WTC11 (cell line): Measurements from ENCODE around the gene EIF2D. TPM values are rescaled to one million over a fixed set of nuclear protein-coding genes. Genes with fewer than 3 reads are reported as not detected.

Experiments used
- ATAC-seq: fragments of 200-7000 bp; cut with Tn5 transposase; 2 replicates; pipeline ENCODE4 v1.10.0; 2021; ENCODE audit warnings: mild to moderate bottlenecking, moderate library complexity
- CTCF ChIA-PET: fragments of 300-600 bp; sonication (Branson Sonifier 250); formaldehyde crosslinking; loops from one replicate; lab custom pipeline; 2021; ENCODE audit warnings: antibody characterized with exemption; lab: Charles Lee
- POLR2A ChIA-PET: fragments of 350-600 bp; sonication (Branson Sonifier 250); formaldehyde crosslinking; loops from one replicate; lab custom pipeline; 2021; ENCODE audit warnings: antibody characterized with exemption; lab: Charles Lee
- DNase-seq: peaks from one replicate; pipeline ENCODE4 v3.0.0; 2021; ENCODE audit warnings: low spot score
- H3K27ac Mint-ChIP-seq: 2 replicates; pipeline ENCODE4 v1.8.0; 2021; ENCODE audit warnings: mixed read lengths
- H3K27me3 Mint-ChIP-seq: 2 replicates; pipeline ENCODE4 v1.8.0; 2021; ENCODE audit warnings: low read depth, mild to moderate bottlenecking, moderate library complexity, mixed read lengths
- H3K36me3 Mint-ChIP-seq: 2 replicates; pipeline ENCODE4 v1.8.0; 2021; ENCODE audit warnings: mixed read lengths
- H3K4me1 Mint-ChIP-seq: 2 replicates; pipeline ENCODE4 v1.8.0; 2022; ENCODE audit warnings: mixed read lengths
- H3K4me3 Mint-ChIP-seq: 2 replicates; pipeline ENCODE4 v1.8.0; 2021; ENCODE audit warnings: mild to moderate bottlenecking, moderate library complexity, mixed read lengths
- H3K9me3 Mint-ChIP-seq: 2 replicates; pipeline ENCODE4 v1.8.0; 2021; ENCODE audit warnings: mixed read lengths
- ATF1 ChIP-seq: sonication (generic); formaldehyde crosslinking; IDR thresholded peaks from 2 replicates; pipeline ENCODE4 v1.8.1; 2023; ENCODE audit warnings: mild to moderate bottlenecking, moderate library complexity, missing genetic modification reagents
- CREB1 ChIP-seq: sonication (generic); formaldehyde crosslinking; IDR thresholded peaks from 2 replicates; pipeline ENCODE4 v1.8.0; 2023; ENCODE audit warnings: mild to moderate bottlenecking, missing genetic modification reagents
- FOXJ3 ChIP-seq: sonication (generic); formaldehyde crosslinking; IDR thresholded peaks from 2 replicates; pipeline ENCODE4 v1.9.0; 2021; ENCODE audit warnings: missing genetic modification reagents, mild to moderate bottlenecking, borderline replicate concordance
- GABPB1 ChIP-seq: sonication (generic); formaldehyde crosslinking; IDR thresholded peaks from 2 replicates; pipeline ENCODE4 v1.8.1; 2023; ENCODE audit warnings: mild to moderate bottlenecking, missing genetic modification reagents
- MLX ChIP-seq: sonication (generic); formaldehyde crosslinking; IDR thresholded peaks from 2 replicates; pipeline ENCODE4 v1.8.1; 2023; ENCODE audit warnings: mild to moderate bottlenecking, missing genetic modification reagents, moderate library complexity
- NR3C1 ChIP-seq: sonication (generic); formaldehyde crosslinking; conservative IDR thresholded peaks from 2 replicates; pipeline ENCODE4 v1.8.1; 2023; ENCODE audit warnings: low read depth, mild to moderate bottlenecking, missing genetic modification reagents
- PRDM15 ChIP-seq: sonication (generic); formaldehyde crosslinking; IDR thresholded peaks from 2 replicates; pipeline ENCODE4 v1.8.0; 2022; ENCODE audit warnings: missing genetic modification reagents
- ZBTB43 ChIP-seq: sonication (generic); formaldehyde crosslinking; IDR thresholded peaks from 2 replicates; pipeline ENCODE4 v1.8.1; 2023; ENCODE audit warnings: mild to moderate bottlenecking, missing genetic modification reagents
- ZNF138 ChIP-seq: sonication (generic); formaldehyde crosslinking; conservative IDR thresholded peaks from 2 replicates; pipeline ENCODE4 v1.8.1; 2022; ENCODE audit warnings: mild to moderate bottlenecking, moderate library complexity, missing genetic modification reagents
- total RNA-seq: library from RNA; stranded (reverse); gene quantifications from 3 replicates; pipeline ENCODE4 v1.2.3, GENCODE V29; 2021
- TF ChIP-seq, protein P1 (sequence below): sonication (generic); formaldehyde crosslinking; IDR thresholded peaks from 2 replicates; pipeline ENCODE4 v1.8.0; 2023; ENCODE audit warnings: missing genetic modification reagents
- TF ChIP-seq, protein P2 (sequence below): sonication (generic); formaldehyde crosslinking; IDR thresholded peaks from 2 replicates; pipeline ENCODE4 v1.8.1; 2023; ENCODE audit warnings: mild to moderate bottlenecking, missing genetic modification reagents
- TF ChIP-seq, protein P3 (sequence below): sonication (generic); formaldehyde crosslinking; IDR thresholded peaks from 2 replicates; pipeline ENCODE4 v1.8.0; 2022; ENCODE audit warnings: mild to moderate bottlenecking, missing genetic modification reagents
- TF ChIP-seq, protein P4 (sequence below): fragments of 250-450 bp; sonication (Bioruptor Pico); IDR thresholded peaks from 2 replicates; pipeline ENCODE4 v2.1.2; 2022; ENCODE audit warnings: mild to moderate bottlenecking, moderate library complexity

EIF2D gene
- total RNA-seq, 1 experiment from 2014 or later: 35.7 TPM

DNA sequence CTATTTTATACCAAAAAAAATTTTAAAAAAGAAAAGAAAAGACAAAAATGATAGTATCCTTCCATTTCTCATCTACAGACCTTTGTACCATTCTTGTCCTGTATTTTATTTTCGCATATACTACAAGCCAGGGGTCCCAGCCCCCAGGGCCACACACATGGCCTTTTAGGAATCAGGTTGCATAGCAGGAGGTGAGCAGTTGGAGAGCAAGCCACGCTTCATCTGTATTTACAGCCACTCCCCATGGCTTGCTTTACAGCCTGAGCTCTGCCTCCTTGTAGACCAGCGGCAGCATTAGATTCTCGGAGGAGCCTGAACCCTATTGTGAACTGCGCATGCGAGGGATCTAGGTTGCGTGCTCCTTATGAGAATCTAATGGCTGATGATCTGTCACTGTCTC is 65.2 kb downstream of the EIF2D start (continued):
- TF ChIP-seq MLX (CRISPR knock-in tag) (no peak), ZNF138 (no peak), CREB1 (no peak), ATF1 (no peak)
- TF ChIP-seq, protein P1, sequence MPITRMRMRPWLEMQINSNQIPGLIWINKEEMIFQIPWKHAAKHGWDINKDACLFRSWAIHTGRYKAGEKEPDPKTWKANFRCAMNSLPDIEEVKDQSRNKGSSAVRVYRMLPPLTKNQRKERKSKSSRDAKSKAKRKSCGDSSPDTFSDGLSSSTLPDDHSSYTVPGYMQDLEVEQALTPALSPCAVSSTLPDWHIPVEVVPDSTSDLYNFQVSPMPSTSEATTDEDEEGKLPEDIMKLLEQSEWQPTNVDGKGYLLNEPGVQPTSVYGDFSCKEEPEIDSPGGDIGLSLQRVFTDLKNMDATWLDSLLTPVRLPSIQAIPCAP: no peak
- TF ChIP-seq, protein P2, sequence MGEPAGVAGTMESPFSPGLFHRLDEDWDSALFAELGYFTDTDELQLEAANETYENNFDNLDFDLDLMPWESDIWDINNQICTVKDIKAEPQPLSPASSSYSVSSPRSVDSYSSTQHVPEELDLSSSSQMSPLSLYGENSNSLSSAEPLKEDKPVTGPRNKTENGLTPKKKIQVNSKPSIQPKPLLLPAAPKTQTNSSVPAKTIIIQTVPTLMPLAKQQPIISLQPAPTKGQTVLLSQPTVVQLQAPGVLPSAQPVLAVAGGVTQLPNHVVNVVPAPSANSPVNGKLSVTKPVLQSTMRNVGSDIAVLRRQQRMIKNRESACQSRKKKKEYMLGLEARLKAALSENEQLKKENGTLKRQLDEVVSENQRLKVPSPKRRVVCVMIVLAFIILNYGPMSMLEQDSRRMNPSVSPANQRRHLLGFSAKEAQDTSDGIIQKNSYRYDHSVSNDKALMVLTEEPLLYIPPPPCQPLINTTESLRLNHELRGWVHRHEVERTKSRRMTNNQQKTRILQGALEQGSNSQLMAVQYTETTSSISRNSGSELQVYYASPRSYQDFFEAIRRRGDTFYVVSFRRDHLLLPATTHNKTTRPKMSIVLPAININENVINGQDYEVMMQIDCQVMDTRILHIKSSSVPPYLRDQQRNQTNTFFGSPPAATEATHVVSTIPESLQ (CRISPR knock-in tag): no peak

DNA sequence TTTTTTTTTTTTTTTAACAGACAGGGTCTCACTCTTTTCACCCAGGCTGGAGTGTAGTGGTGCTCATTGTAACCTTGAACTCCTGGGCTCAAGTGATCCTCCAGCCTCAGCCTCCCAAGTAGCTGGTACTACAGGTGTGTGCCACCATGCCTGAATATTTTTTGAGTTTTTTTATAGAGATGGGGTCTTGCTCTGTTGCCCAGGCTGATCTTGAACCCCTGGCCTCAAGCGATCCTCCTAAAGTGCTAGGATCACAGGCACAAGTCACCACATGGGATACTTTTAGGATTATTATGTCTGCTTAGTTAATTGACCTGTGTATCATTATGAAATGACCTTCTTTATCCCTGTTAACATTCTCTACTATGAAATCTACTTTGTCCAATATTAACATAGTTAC is 66.9 kb downstream of the EIF2D start:
- no peak for DNase-seq
- no peak overlapping the region for H3K4me3 Mint-ChIP-seq
- H3K4me1 Mint-ChIP-seq: peaks cover 8% of the 10 kb centered on the region
- no peaks in the 10 kb centered on the region for H3K36me3 Mint-ChIP-seq
- POLR2A ChIA-PET: interaction anchor here (0.5 to 0.7 kb wide), 3 partner anchors 40 to 56 kb away, joined by 3 to 4 read pairs (median 3); no protein-coding TSS in a partner anchor
- ATAC-seq: no peak
- no peaks in the 10 kb centered on the region for H3K27me3 Mint-ChIP-seq
- H3K27ac Mint-ChIP-seq: no peak overlapping the region
- CTCF ChIA-PET: interaction anchor here (0.9 to 3.8 kb wide), 29 partner anchors 10 to 498 kb away, joined by 3 to 95 read pairs (median 9); partner anchors contain the start of genes EIF2D and RASSF5
- peaks cover 4% of the 10 kb centered on the region; the same call in 1 of the 2 replicates for H3K9me3 Mint-ChIP-seq
- TF ChIP-seq, protein P3, sequence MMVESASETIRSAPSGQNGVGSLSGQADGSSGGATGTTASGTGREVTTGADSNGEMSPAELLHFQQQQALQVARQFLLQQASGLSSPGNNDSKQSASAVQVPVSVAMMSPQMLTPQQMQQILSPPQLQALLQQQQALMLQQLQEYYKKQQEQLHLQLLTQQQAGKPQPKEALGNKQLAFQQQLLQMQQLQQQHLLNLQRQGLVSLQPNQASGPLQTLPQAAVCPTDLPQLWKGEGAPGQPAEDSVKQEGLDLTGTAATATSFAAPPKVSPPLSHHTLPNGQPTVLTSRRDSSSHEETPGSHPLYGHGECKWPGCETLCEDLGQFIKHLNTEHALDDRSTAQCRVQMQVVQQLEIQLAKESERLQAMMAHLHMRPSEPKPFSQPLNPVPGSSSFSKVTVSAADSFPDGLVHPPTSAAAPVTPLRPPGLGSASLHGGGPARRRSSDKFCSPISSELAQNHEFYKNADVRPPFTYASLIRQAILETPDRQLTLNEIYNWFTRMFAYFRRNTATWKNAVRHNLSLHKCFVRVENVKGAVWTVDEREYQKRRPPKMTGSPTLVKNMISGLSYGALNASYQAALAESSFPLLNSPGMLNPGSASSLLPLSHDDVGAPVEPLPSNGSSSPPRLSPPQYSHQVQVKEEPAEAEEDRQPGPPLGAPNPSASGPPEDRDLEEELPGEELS (CRISPR knock-in tag): no peak
- no peak for TF ChIP-seq PRDM15 (CRISPR knock-in tag)
- TF ChIP-seq, protein P4, sequence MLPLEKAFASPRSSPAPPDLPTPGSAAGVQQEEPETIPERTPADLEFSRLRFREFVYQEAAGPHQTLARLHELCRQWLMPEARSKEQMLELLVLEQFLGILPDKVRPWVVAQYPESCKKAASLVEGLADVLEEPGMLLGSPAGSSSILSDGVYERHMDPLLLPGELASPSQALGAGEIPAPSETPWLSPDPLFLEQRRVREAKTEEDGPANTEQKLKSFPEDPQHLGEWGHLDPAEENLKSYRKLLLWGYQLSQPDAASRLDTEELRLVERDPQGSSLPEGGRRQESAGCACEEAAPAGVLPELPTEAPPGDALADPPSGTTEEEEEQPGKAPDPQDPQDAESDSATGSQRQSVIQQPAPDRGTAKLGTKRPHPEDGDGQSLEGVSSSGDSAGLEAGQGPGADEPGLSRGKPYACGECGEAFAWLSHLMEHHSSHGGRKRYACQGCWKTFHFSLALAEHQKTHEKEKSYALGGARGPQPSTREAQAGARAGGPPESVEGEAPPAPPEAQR (CRISPR knock-in tag): no peak
- TF ChIP-seq, protein P2 (CRISPR knock-in tag): no peak
- no peak for TF ChIP-seq NR3C1 (CRISPR knock-in tag)
- TF ChIP-seq GABPB1 (CRISPR knock-in tag): no peak
- TF ChIP-seq FOXJ3 (CRISPR knock-in tag): no peak
- TF ChIP-seq ZBTB43 (CRISPR knock-in tag): no peak
